ENCODE measurements around the gene WNT2B.

Gene WNT2B

GRCh38 chr1:112505400-112505785 is 3.4 kb upstream of the WNT2B start:
- FAIRE-seq: no peak

DNA sequence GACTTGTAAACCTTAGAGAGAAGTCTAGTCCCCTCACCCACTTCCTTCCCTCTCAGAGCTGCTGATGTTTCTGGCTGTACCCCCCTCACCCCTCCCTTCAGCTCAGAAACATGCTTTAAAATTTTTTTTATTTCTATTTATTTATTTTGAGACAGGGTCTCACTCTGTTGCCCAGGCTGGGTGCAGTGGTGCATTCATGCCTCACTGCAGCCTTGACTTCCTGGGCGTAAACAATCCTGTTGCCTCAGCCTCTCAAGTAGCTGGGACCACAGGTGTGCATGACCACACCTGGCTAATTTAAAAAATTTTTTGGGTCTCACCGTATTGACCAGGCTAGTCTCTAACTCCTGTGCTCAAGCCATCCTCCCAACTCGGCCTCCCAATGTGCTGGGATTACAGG is 2.9 kb upstream of the WNT2B start:
- FAIRE-seq: no peak

DNA sequence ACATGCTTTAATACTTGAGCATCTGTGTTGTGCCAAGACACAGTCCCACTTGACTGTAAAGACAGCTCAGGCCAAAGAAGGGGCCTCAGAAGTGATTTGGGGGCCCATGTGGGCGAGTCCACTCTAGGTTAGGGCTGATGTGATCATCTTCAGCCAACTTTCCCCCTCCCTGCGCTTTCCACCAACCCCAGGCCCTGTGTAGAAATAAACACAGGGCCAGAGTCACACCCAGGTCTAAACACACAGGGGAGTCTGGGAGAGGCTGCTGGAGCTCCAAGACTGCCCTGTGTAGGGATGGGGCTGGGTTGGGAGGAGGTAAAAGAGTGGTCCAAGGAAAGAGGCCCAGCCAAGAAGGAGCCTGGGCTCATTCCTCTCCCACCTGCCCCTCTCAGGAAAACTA is 2.5 kb upstream of the WNT2B start:
- no peak for FAIRE-seq

DNA sequence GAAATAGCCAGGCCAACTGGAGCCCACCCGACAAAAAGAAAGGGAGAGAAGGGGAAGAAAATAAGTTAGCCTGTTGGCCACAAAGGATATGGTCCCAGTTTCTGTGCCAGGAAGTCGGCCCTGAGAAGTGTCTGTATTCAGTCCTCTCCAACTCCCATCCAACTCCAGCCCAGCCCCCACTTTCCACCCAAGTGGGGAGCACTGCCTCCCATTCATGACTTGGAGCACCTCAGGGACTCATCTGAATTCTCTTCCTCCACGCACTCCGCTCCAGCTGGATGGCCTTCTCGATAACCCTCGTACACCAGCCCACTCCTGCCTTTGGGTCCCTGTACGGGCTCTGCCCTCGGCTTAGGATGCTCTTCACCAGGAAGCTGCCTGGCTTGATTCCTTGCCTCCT is 2.0 kb upstream of the WNT2B start:
- no peak for FAIRE-seq

- no peak for FAIRE-seq
These were observed 1.4 kb upstream of the WNT2B start for GRCh38 chr1:112507336-112507735.

DNA sequence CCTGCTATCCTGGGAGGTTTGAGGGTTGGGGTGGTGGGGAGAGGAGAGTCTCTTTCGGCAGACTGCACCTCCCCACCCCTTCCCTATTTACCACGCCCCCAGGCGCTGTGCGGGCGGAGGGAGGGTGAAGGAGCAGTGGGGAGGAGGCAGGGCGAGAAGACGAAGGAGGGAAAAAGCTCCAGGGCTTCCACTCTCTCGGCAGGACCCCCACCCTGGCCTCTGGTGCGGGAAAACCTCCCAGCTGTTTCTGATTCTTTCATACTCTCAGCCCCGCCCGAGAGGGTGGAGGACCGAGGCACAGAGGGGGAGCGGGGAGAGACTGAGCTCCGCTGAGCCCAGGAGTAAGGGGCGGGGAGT is 866 bp upstream of the WNT2B start:
- no peak for FAIRE-seq

DNA sequence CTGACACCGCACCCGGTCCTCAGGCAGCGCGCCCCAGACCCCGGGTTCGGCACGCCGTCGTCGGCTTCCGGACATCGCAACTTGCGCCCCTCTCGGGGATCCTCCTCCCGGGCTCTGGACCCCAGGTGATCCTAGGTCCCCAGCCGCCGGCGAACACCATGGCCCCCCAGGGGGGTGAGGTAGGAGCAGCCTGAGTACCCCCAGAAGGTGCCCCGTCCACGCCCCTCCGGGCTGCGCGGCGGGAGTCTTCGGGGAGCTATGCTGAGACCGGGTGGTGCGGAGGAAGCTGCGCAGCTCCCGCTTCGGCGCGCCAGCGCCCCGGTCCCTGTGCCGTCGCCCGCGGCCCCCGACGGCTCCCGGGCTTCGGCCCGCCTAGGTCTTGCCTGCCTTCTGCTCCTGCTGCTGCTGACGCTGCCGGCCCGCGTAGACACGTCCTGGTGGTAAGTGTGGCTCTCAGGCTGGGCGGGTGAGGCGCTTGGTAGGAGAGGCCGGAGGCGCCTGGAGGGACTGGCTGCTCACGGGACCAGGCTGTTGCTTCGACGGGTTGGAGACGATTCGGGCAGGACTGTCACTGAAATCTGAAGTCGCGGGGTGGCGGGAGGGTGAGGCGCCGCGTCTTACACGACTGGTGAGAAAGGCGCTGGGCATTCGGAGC is 367 bp downstream of the WNT2B start:
- FAIRE-seq: no peak

GRCh38 chr1:112509660-112510178 is 954 bp downstream of the WNT2B start:
- no peak for FAIRE-seq

DNA sequence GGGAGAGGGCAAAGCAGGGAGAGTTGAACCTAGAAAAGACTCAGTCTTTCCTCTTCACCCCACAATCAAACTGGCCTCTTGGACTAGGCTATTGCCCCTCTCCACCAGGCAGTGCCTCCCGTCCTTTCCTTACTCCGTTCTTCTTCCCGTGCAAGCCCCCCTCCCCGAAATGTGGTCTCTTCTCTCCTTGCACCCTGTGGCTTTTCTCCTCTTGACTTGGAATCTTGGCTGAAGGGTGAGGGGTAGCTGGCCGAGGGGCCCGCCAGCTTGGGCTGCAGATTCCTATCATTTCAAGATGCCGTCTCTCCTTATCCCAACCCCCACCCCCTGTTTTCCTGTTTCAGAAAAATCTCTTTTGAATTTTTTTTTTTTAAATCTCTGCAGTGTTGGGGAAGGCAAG is 1.6 kb downstream of the WNT2B start:
- no peak for FAIRE-seq

GRCh38 chr1:112511897-112512296 is 3.1 kb downstream of the WNT2B start:
- no peak for FAIRE-seq

GRCh38 chr1:112513112-112513870 is 4.5 kb downstream of the WNT2B start:
- FAIRE-seq: no peak

DNA sequence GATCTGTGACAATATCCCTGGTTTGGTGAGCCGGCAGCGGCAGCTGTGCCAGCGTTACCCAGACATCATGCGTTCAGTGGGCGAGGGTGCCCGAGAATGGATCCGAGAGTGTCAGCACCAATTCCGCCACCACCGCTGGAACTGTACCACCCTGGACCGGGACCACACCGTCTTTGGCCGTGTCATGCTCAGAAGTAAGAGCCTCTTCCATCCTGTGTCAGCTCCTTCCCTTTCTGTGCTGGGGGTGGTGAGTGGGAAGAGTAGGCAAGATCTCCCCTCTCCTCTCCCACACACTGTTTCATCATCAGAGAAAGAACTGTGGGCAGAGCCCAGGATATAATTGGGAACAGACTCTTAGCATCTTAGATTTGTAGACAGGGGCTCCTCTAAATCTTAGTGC is 6.1 kb downstream of the WNT2B start:
- FAIRE-seq: no peak

- no peak for FAIRE-seq
These were observed 6.7 kb downstream of the WNT2B start for GRCh38 chr1:112515311-112516009.

DNA sequence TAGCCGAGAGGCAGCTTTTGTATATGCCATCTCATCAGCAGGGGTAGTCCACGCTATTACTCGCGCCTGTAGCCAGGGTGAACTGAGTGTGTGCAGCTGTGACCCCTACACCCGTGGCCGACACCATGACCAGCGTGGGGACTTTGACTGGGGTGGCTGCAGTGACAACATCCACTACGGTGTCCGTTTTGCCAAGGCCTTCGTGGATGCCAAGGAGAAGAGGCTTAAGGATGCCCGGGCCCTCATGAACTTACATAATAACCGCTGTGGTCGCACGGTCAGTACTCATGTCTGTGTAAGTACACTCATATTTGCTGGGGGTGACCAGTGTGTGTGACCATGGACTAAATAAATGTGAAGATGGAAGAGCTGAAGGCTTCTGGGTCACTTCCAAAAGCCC is 7.4 kb downstream of the WNT2B start:
- FAIRE-seq: no peak

GRCh38 chr1:112517231-112517630 is 8.5 kb downstream of the WNT2B start:
- no peak for FAIRE-seq

GRCh38 chr1:112517646-112518045 is 8.9 kb downstream of the WNT2B start:
- FAIRE-seq: no peak

GRCh38 chr1:112518186-112518585 is 9.4 kb downstream of the WNT2B start:
- no peak for FAIRE-seq

DNA sequence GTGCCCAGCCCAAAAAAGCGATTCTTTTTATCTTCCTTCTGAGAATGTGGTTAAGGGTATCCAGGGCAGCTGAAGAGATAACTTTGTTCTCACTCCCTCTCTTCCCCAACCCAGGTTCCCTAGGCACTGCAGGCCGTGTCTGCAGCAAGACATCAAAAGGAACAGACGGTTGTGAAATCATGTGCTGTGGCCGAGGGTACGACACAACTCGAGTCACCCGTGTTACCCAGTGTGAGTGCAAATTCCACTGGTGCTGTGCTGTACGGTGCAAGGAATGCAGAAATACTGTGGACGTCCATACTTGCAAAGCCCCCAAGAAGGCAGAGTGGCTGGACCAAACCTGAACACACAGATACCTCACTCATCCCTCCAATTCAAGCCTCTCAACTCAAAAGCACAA is 11.4 kb downstream of the WNT2B start:
- no peak for FAIRE-seq

DNA sequence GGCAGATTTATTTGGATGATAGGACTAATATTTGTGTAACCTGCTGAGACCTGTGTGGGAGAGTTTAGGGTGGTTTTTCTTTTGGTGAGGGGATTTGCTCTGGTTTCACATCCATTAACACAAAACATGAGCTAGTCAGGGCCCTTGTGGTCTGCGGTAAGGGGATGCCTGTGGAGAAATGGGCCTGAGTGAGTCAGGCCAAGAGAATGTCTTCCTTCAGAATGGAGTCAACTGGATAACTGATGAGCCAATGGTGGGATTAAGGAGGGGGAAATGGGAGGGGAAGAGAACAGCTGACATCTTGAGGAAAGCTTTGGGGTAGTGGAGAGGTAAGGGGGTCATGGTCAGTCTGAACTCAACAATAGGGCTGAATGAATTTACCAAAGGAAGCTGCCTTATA is 13.9 kb downstream of the WNT2B start:
- FAIRE-seq: no peak

GRCh38 chr1:112524251-112524650 is 15.5 kb downstream of the WNT2B start:
- FAIRE-seq: no peak

DNA sequence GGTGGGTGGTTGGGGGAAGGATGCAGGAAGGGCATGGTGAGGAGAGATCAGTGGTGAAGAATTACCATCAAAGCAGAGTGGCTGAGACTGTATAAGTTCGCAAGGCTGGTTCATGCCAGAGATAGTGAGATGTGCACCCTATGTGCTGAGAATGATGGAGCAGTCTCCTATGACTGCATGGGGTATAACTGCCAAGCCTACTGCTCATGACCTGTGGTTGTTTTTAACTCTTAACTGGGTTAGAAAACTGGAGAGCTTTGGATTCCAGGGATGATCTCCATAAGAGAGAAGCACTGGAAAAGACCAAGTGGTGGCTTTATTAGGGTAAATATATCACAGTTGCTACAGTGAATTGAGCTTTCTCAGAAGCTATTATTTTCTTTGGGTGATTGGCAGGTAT is 16.2 kb downstream of the WNT2B start:
- no peak for FAIRE-seq

DNA sequence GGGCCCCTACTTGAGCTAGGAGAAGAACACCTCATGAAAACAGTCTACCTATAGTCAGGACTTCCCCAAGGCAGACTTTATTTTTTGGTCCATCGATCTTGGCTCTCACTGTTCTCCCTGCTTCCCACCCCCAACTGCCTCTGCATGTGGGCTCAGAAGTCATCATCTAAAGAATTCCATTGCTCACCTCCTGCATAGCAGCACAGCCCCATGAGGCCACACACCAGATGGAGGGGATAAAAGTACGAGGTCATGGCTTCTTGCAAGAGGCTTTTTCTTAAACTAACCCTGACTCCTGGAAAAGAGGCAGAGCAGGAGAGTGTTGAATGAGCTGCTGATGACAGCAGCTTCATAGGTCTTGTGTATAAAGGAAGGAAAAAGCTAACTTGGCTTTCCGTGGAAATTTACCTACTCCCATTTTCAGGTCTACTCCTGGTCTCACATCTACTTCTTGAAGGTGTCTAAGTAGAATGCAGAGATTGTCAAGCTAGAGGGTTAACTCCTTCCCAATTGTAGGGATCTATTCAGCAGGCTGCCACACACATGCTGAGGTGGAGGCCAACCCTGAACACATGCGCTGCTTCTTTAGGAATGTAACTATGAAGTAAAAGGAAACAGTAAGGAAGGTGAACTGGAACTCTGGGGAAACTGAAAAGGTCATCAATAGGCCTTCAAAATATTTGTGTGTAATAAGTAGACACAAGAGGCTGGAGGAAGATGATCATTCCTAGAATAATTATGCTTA is 18.7 kb downstream of the WNT2B start:
- FAIRE-seq: no peak

DNA sequence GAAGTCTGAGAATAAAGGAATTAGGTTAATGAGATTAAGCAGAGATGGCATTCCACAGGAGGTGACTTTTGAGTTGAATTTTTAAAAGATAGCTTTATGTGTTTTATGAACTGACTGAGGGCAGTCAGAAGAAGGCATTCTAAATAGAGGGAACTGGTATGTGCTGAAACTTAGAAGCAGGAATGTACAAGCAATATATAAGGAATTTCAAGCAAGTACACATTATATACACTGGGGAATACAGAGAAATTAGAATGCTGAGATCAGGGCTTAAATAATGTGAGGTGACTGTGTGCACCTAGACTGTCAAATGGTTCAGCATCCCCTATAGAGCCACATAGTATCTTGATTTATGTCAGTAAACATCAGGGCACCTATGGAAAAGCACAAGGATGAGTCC is 19.3 kb downstream of the WNT2B start:
- no peak for FAIRE-seq
